NCI-H345 (cell line): ENCODE data around the gene ZDHHC11B.
A peak's percentile ranks its signal among the peaks of the same experiment; 100 is the strongest.
"Not testable (repeated sequence)": the region's sequence is repeated elsewhere in the genome, so short reads cannot be mapped to it uniquely, and the experiment has no call there.

Source experiments
- DNase-seq: peaks from one replicate; lab custom pipeline; 2025; lab: John Stamatoyannopoulos, UW

ZDHHC11B gene

DNA sequence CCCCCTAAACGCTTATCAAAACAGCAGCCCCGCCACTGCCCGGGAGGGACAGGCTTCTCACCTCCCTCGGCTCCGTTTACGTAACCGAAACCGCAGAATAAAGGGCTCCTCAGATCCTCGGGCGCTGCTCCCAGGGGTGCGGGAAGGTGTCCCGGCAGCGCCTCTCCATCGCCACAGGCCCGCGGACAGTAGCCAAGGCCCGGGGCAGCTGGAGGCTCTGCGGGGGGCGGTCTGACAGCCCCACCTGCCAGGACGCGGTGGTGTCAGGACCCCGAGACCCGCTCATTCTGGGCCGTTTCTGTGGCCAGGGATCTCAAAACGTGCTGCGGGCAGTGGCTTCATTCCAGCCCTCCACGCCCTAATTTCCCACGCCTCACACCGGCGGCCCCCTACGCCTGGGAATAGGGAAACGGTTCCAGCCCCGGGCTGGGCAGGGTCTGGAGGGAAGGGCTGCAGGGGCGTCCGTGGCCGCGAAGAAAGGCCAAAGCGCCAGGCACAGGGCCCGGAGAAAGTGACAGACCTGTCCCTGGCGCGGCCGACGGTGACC, 575 bp downstream of the ZDHHC11B start:
- DNase-seq: peak; percentile 25

DNA sequence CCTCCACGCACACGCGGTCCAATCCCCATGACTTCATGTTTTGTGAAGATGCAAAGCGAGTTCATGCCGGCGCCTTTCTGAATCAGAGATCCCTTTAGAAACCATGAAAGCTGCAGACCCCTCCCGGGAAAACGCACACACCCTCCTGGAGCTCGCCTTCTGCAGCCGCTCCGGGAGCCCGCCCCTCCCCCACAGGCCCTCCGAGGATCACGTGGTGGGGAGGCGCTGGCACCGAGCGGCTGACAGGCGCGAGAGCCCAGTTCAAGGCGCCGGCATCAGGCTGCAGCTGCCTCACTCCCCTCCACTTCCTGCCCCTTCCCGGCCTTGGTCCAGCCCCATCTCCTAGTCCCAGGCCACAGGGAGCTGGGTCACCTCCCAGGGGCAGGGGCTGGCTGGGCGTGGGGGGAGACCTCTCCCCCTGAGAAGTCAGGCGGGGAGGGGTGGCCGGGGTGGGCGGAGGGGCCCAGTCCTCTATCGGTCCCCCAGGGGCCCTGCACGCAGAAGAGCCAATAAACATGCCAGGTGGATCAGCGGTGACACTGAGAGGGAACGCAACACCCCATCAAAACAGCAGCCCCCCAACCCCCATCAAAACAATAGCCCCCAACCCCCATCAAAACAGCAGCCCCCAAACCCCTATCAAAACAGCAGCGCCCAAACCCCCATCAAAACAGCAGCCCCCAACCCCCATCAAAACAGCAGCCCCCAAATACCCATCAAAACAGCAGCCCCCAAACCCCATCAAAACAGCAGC, 1.3 kb downstream of the ZDHHC11B start:
- not testable (repeated sequence) for DNase-seq

DNA sequence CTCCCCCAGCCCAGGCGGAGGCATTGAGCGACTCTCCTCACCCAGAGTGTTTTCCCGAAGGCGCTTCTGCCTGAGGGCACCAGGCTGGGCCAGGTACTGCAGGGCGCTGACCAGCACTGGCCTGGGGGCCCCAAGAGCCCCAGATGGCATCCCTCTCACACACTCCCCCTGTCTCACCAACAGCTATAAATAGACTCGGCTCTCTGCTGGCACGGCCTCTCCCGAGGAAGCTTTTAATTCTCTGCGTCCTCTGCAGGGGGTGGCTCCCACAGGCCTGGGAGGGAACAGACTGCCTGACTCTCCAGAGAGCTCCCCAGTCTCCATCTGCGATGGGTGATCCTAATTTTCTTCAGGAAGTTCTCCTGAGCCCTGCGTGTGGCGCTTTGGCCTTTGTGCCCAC, 2.2 kb downstream of the ZDHHC11B start:
- DNase-seq: not testable (repeated sequence)

DNA sequence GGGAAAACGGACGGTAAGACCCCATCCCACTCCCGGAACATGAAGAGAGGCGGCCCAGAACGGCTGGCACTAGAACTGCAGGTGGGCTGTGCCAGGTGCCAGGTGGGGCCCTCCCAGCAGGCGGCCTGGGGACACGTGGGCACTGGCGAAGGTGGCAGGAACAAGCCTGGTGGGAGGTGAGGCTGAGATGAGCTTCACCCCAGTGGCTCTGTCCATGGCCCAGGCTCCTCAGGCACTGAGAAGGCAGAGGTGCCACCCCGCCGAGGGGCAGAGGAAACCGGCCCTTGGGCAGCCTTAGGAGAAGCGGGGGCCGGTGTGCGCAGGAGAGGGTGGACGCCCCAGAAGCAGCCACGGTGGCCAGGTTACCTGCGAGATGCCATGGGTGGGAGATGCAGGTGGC, 4.0 kb downstream of the ZDHHC11B start:
- DNase-seq: not testable (repeated sequence)

DNA sequence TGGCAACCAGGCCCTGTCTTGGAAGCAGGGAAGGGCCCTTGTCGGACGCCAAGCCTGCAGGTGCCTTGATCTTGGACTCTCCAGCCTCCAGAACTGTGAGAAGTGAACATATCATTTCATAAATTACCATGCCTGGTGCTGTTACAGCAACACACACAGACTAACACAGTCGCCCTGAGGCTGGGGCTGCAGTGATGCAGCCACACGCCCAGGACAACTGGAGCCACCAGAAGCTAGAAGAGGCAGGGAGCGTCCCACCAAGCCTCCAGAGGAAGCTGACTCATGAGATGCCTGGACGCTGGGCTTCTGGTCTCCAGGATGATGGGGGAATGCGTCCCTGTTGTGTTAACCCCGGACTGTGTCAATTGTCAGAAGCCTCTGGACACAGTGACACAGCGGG, 5.6 kb downstream of the ZDHHC11B start:
- DNase-seq: not testable (repeated sequence)

DNA sequence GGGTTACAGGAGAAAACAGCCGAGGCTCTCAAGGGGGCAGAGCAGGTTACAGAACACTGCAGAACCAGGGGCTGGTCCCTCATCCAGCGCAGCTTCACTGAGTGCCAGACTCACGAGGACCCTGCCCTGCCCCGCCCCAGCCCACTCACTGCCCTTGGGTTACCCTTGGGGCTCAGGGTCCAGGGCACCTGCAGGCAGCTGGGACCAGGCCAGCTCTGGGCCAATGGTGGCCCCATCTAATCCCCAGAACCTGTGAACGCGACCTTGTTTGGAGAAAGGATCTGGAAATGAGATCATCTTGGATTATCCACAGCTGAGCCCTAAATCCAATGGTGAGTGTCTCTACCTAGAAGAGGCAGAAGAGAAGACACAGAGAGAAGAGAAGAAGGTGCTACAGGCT, 6.1 kb downstream of the ZDHHC11B start:
- not testable (repeated sequence) for DNase-seq

DNA sequence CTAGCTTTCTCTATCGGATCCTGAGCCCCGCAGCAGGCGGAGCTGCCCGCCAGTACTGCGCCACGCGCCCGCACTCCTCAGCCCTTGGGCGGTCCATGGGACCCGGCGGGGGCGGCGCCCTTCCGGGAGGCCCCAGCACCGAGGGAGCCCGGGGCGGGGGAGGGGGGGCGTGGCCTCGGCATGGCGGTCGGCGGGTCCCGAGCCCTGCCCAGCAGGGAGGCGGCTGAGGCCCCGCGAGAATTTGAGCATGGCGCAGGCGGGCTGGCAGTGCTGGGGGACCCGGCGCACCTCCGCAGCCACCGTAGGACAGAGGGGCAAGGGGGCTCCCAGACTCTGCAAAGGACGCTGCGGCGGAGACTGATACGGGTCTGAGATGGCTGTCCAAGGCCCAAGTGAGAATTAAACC, 6.8 kb downstream of the ZDHHC11B start:
- no peak for DNase-seq

DNA sequence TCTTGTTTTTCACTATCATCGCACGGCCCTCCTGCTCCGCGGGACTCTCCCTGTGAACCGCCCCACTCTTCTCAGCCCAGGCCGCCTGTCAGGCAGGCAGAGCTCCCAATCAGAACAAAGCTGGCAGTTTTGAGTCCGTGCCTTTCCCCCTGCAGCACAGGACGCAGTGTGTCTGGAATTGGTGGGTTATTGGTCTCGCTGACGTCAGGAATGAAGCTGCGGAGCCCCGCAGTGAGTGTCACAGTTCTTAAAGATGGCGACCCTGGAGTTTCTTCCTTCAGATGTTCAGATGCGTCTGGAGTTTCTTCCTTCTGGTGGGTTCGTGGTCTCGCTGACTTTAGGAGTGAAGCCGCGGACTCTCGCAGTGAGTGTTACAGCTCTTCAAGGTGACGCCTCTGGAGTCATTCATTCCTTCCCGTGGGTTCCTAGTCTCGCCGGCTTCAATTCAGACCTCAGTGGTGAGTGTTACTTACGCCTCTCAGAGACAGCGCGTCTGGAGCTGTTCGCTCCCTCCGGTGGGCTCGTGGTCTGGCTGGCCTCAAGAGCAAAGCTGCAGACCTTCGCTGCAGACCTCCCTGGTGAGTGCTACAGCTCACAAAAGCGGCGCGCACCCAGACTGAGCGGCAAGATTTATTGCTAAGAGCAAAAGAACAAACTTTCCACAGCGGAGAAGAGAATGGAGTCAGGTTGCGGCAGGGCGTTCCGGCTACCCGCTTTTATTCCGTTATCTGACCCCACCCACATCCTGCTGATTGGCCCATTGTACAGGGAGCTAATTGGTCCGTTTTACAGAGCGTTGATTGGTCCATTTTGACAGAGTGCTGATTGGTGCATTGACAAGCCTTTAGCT, 7.4 kb downstream of the ZDHHC11B start:
- DNase-seq: no peak

DNA sequence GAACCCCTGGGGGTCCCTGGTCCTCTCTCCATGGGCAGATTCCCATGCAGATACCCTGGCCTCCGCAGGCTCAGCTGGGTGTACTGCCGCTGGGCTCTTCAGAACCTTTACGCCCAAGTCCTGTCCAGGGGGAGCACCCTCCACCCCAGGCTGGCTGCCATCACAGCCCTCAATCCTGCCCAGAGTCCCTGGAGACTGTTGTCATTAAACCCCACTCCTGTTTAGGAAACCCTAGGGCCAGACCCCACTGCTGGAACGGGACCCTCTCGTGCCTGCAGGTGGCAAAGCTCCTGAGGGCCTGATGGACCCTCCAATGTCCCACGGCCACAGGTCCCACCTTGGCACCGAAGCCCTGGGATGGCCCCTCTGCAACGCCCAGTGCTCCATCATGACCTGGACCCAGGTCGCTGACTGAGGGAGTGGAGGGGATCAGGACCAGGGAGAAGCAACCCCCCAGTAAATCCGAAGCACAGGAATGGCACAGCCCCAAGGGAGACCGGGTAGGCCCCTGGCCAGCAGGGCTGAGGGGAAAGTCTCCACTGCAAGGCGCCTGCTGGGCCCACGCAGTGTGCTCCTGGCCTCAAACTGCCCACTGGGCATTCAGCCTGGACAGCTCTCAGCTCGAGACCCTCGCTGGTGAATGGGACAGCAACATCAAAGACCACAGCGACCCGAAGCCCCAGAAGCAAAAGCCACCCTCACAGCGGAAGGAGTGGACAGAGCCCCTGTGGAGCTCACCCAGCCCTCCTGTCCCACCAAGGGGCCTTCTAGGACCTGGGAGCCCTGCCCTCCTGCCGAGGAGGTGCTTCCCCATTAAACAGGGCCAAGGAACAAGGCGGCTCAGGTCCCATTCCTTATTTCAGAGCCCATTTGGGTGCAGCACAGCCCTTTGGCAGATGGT, 8.3 kb downstream of the ZDHHC11B start:
- no peak for DNase-seq

DNA sequence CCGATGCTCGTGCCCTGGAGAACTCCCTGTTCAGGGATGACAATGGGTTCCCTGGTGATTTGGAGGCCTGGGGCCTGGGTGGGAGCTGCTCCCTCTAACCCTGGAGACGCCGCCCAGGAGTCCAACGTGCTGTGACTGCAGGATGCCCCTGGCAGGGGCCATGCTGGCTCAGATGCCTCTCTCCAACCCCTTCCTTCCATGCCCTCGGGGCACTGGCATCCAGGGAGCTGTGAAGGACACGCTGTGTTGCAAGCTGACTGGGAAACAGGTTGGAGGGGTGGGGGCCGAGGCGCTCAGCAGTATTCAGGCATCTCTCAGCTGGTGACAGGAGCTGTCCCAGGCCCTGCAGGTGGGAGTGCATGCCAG, 9.0 kb downstream of the ZDHHC11B start:
- DNase-seq: peak; percentile 50

DNA sequence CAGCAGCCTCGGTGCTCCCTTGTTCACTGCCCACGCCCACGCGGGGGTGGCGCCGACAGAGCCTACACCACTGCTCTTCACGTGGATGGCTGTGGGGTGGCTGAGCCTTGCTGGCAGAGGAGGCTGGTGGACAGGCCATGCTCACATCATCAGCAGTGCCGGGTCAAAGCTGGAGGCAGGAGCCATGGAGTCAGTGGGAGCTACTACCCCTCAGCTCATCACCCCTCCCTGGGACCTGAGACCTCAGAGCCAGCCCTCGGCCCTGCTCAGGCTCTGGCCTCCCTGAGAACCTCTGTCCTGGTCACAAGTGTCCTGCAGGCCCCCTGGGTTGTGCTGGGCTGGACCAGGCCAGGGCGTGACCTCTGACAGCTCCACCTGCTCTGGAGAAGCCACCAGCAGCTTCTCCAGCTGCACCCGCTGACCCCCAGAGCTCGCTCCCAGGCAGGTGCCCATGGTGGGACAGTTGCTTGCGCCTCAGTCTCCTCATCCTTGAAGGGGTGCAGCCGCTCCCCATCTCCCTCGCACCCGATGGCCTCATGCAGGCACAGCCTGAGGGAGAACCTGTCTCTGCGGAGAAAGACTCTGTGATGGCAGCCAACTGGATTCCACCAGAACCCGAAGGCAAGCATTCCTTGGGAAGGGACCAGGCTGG, 9.5 kb downstream of the ZDHHC11B start:
- not testable (repeated sequence) for DNase-seq

DNA sequence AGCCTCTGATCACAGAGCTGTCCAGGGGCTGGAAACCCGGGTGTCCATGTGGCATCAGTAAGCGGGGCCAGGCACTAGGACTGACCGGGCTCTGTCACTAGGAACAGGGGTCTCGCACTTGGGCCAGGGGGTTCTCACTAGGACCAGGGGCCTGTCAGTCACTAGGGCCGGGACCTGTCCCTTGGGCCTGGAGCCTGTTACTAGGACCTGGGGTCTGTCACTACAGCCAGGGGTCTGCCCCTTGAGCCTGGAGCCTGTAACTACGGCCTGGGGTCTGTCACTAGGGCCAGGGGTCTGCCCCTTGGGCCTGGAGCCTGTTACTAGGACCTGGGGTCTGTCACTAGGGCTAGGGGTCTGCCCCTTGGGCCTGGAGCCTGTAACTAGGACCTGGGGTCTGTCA, 10.2 kb downstream of the ZDHHC11B start:
- not testable (repeated sequence) for DNase-seq

DNA sequence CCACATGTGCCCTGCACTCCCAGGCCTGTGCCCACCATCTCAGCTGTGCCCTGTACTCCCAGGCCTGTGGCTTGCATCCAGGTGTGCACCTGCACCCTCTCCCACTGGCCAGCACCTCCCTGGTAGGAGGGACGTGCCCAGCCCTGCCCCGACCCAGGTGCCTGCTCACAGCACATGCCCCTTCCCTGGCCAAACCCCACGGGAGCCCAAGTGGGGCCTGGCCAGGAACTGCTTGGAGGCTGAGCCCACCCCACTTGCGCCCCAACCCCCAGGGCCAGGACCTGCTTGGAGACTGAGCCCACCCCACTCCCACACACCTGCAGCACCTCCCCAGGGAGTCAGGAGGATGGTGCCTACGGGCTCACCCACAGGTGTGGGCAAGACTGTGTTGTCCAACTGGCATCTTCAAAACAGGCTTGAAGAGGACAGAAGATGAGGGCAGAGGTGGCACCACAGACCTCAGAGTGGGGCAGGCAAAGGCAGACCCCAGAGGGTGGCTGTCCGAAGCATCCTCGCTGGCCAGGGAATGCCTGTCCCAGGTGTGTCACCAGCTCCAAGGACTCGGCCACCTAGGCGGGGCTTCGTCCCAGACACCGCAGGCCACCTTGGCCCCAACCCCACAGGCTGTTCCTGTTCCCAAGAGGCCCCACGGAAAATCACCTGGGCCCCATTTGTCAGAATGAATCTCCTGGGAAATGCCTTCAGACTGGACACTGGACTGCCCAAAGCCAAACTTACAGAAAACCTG, 10.8 kb downstream of the ZDHHC11B start:
- no peak for DNase-seq

DNA sequence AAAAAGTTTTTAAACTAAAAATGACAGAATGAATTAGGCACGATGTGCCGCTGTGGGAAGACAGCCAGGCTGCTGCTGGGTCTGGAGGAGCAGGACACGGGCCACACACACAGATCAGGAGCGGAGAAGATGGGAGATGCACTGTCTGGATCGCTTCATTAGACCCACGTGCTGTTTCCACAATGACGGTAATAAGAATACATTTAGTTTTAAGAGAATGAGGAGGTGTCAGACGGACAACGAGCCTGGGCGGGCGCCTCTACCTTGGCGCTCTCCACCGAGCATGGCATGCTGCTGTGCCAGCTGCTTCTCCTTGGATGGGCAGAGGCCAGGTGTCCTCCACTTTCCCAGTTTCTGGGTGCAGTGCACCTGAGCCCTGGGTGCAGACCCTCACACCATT, 11.6 kb downstream of the ZDHHC11B start:
- DNase-seq: not testable (repeated sequence)

DNA sequence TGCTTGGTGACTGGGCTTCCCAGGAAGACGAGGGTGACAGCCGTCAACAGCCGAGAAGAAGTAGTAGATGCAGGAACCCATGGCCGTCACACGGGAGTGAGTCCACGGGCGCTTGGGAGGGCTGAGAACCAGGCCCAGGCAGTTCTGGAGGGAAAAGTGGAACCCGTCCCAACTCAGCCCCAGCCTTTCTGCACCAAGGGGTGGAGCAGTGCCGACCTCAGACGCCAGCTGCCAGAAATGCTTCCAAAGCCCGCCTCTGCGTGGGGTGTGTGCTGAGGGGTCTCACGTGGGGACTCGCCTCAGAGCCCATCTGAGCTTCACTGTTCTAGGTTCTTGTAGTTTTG, 12.0 kb downstream of the ZDHHC11B start:
- not testable (repeated sequence) for DNase-seq

DNA sequence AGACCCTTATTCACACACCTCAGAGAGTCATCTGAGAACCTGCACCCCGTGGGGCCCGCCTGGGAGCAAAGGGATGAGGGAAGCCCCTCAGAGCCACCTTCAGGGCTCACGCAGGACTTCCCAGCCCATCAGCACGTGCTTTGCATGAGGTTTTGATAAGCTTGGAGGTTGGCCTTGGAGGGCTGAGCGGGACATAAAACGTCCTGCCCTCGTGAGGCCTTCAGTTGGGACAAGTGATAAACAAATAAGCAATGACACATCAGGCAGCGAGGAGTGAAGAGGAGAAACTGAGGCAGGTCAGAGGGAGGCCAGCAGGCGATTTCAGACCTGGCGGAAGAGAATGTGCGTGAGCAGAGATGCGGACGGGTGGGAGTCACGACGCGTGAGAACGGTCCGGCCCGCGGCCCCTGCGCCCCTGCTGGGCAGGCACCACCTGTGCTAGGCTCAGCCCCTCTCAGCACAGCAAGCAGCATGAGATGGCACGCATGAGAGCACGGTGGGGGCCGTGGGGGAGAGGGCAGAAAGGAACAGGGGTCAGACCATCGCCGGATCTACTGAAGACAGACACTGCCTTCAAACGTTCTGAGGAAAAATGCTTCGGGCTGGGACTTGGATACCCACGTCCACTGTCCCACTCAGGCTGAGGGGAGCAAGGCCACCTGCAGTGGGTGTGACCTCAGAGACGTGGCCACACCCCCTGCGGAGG, 12.5 kb downstream of the ZDHHC11B start:
- not testable (repeated sequence) for DNase-seq

DNA sequence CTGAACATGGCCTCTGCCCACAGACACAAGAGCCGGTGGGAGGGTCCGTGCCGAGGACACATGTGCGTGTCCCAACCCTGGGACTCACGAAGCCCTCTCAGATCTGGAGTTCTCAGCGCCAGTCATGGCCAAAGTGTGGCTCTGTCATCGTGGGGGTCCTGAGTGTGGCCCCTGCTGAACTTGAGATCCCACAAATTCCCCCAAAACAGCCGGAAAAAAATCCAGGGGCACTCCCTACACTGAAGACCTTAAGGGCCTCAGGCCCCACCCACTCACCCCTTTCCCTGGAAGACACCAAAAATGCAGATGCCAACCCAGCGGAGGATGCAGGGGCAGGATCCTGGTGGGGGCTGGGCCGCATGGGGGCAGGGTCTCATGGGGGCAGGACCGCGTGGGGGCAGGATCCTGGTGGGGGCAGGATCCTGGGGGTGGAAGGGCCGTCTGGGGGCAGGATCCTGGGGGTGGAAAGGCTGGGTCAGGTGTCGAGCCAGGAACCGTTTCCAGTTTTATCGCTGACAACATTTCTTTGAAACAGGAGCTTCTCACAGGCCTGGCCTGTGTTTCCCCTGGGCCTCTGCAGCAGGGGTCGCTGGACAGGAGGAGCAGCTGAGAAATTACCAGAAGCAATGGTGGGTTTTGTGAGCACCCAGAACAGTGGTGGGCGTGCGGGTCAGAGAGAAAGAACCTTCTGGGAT, 13.3 kb downstream of the ZDHHC11B start:
- DNase-seq: not testable (repeated sequence)

DNA sequence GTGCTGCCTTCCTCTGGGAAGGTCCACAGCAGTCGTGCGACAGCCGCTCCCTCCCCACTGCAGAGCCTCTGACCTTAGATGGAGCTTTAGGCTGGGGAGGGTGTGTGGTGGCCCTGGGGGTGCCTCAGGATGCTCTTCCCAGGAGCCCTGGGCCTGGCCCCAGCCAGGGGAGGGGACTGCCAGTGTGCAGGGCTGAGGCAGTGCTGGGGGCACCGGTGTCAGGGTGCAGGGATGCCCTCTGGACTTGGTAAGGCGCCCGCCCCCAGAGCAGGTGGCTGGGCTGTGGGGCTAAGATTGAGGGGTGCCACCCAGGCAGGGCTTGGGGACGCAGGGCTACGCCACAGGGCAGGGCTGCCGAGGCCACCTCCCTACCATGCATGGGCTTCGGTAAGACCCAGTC, 13.9 kb downstream of the ZDHHC11B start:
- DNase-seq: not testable (repeated sequence)

DNA sequence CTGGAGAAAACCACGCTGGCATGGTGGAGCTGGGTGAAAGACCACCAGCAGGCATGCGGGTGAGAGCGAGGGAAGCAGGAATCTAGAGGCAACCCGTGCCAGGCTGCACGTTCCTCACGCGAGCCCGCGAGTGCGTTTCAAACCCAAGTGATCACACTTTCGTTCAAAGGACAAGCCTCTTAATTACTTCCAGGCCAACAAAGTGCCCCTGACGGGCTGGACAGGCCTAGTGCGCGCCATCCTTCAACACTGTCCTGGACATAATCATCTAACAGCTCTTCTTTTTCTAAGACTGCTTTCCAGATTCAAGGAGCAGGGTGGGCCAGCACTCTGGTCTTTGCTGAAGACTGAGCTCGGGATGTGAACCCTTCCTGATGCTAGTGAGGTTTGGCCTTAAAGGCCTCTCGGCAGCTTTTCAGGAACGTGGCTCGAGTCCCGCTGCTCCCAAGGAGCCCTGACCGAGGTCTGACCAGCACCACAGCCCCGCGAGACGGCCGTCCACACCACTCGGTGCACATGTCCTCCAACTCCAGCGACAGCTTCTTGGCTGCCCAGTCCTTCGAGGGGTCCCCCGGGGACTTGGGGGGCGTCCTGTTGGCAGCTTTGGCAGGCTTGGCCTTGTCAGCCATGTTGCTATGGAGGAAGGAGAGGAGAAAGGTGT, 14.9 kb downstream of the ZDHHC11B start:
- DNase-seq: not testable (repeated sequence)
